ENCODE data around the gene ALPK3.

GRCh38 chr15:84846269-84846668 is 29.1 kb downstream of the ALPK3 start:
- TF ChIP-seq REST (IDR thresholded peaks at IDR 0.05; ENCODE audit: borderline replicate concordance) (no peak), CTCF (IDR thresholded peaks at IDR 0.05; ENCODE audit: poor library complexity, severe bottlenecking) (no peak), POLR2AphosphoS5 (IDR thresholded peaks at IDR 0.05) (no peak), MXI1 (conservative IDR thresholded peaks at IDR 0.05; ENCODE audit: poor library complexity, severe bottlenecking) (no peak), TAF1 (IDR thresholded peaks at IDR 0.05; ENCODE audit: low read depth) (no peak)
